NB4 (cell line): ENCODE results near the gene ICE1.

Experiments
- POLR2A ChIP-seq: IDR thresholded peaks from 2 replicates; pipeline ENCODE4 v1.6.1; 2011; ENCODE audit warnings: mild to moderate bottlenecking; ENCODE audit not compliant: insufficient read length; ENCODE audit errors: extremely low read depth
- TF ChIP-seq, protein P1 (sequence below): IDR thresholded peaks from one replicate; pipeline ENCODE4 v1.5.1; 2012; ENCODE audit warnings: low read depth, low read length

DNA sequence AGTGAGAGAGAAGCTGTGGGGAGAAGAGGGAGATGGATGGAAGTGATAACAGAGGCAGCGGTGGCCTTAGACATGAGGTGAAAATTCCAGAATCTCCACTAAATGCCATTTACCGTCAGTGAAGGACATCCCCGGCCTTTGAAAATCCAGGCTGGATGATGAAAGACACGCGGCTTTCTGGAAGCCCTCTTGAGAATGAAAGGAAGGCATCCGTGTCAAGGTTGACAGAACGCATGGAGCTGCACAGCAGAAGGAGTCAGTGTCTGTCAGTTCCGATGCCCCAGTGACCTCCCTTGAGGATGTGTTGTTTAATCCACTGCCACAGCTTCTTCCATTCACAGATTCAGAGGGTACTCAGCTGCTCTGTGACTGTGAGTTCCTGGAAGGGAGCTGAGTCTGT lies 114.9 kb downstream of the ICE1 start:
- TF ChIP-seq, protein P1, sequence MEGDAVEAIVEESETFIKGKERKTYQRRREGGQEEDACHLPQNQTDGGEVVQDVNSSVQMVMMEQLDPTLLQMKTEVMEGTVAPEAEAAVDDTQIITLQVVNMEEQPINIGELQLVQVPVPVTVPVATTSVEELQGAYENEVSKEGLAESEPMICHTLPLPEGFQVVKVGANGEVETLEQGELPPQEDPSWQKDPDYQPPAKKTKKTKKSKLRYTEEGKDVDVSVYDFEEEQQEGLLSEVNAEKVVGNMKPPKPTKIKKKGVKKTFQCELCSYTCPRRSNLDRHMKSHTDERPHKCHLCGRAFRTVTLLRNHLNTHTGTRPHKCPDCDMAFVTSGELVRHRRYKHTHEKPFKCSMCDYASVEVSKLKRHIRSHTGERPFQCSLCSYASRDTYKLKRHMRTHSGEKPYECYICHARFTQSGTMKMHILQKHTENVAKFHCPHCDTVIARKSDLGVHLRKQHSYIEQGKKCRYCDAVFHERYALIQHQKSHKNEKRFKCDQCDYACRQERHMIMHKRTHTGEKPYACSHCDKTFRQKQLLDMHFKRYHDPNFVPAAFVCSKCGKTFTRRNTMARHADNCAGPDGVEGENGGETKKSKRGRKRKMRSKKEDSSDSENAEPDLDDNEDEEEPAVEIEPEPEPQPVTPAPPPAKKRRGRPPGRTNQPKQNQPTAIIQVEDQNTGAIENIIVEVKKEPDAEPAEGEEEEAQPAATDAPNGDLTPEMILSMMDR = no peak
- no peak for TF ChIP-seq POLR2A
